ENCODE results near the gene PTGES2.

PTGES2 gene

DNA sequence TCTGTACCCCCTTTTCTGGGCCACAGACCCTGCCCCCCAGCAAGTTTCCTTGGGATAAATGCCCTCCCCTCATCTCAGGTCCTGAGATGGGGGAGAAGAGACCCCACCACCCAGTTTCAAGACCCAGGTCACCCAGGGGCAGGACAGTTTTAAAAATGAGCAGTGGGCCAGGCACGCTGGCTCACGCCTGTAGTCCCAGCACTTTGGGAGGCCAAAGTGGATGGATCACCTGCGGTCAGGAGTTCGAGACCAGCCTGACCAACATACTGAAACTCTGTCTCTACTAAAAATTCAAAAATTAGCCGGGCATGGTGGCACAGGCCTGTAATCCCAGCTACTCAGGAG is 6.1 kb downstream of the PTGES2 start:
- H3K9me2 ChIP-seq (replicated peaks; ENCODE audit: insufficient read depth, low read length) = no peaks in the 10 kb centered on the region
- H3K9me3 ChIP-seq (replicated peaks; ENCODE audit: insufficient read depth, low read length) = no peaks in the 10 kb centered on the region
- TF ChIP-seq EZH2phosphoT487 (IDR thresholded peaks at IDR 0.05; ENCODE audit: low read length) = no peak
- no peak for TF ChIP-seq EZH2 (optimal IDR thresholded peaks at IDR 0.05; ENCODE audit: low read depth, low read length)
- TF ChIP-seq CTCF (IDR thresholded peaks at IDR 0.05; ENCODE audit: low read length) = no peak
- no peak overlapping the region for H3K27ac ChIP-seq (ENCODE audit: low read length)
- no peak for DNase-seq
- H3K4me1 ChIP-seq (ENCODE audit: low read length) = no peaks in the 10 kb centered on the region
- no peak overlapping the region for H3K4me3 ChIP-seq (ENCODE audit: low read length)
- no peak overlapping the region for H3K9ac ChIP-seq (ENCODE audit: low read length)
- no peaks in the 10 kb centered on the region for H4K20me1 ChIP-seq (ENCODE audit: insufficient read depth, low read length)
- peaks cover 22% of the 10 kb centered on the region for H3K79me2 ChIP-seq (ENCODE audit: low read length)
- H3K27me3 ChIP-seq (replicated peaks; ENCODE audit: insufficient read depth, low read length) = no peaks in the 10 kb centered on the region
- H2AFZ ChIP-seq (ENCODE audit: low read length) = no peak overlapping the region
- H3F3A ChIP-seq (ENCODE audit: insufficient read depth, low read length) = 0 out of 2 replicates have a peak, but pooled peaks cover 3% of the 10 kb centered on the region
- no peaks in the 10 kb centered on the region for H3K36me3 ChIP-seq (replicated peaks; ENCODE audit: insufficient read depth, low read length)
- H3K4me2 ChIP-seq (ENCODE audit: low read depth, low read length) = no peak overlapping the region

DNA sequence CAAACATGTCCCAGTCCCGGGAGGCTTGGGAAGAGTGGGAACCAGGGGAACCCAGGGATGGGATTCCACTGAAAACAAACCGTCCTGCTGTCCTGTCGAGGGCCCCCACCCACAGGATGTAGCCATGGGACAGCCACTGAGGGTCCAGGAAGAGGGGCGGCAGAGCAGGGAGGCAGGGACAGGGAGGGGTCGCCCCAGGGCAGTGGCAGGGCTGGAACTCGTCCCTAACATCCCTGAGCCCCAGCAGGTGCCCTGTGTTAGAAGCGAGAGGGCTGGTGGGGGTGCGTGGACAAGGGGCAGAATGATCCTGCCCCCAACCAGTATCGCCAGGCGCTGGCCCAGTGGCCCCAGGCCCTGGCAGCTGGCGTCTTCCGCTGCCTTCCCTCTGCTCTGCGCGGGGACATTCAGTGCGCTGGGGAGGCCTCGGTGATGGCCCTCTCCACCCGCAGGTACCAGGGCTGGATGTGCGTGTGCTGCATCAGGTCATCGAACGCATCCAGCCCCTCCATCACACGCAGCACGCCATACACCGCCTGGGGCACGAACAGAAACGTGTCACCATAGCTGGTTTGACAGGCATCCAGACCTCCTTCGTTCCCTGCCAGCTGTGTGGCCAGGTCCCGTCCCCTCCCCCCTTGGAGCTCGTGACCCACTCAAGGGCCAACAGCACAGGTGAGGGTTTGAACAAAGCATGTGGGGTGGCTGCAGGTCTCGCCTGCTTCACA is 6.6 kb downstream of the PTGES2 start:
- H3F3A ChIP-seq (ENCODE audit: insufficient read depth, low read length) = no peaks in the 10 kb centered on the region
- no peak overlapping the region for H3K4me3 ChIP-seq (ENCODE audit: low read length)
- peaks cover 17% of the 10 kb centered on the region for H3K79me2 ChIP-seq (ENCODE audit: low read length)
- no peaks in the 10 kb centered on the region for H4K20me1 ChIP-seq (ENCODE audit: insufficient read depth, low read length)
- no peaks in the 10 kb centered on the region for H3K9me3 ChIP-seq (replicated peaks; ENCODE audit: insufficient read depth, low read length)
- TF ChIP-seq EZH2 (optimal IDR thresholded peaks at IDR 0.05; ENCODE audit: low read depth, low read length) = no peak
- no peaks in the 10 kb centered on the region for H3K9me2 ChIP-seq (replicated peaks; ENCODE audit: insufficient read depth, low read length)
- no peak overlapping the region for H3K27ac ChIP-seq (ENCODE audit: low read length)
- no peak overlapping the region for H2AFZ ChIP-seq (ENCODE audit: low read length)
- no peaks in the 10 kb centered on the region for H3K4me1 ChIP-seq (ENCODE audit: low read length)
- H3K4me2 ChIP-seq (ENCODE audit: low read depth, low read length) = no peak overlapping the region
- H3K27me3 ChIP-seq (replicated peaks; ENCODE audit: insufficient read depth, low read length) = no peaks in the 10 kb centered on the region
- no peak for DNase-seq
- H3K36me3 ChIP-seq (replicated peaks; ENCODE audit: insufficient read depth, low read length) = no peaks in the 10 kb centered on the region
- H3K9ac ChIP-seq (ENCODE audit: low read length) = no peak overlapping the region

DNA sequence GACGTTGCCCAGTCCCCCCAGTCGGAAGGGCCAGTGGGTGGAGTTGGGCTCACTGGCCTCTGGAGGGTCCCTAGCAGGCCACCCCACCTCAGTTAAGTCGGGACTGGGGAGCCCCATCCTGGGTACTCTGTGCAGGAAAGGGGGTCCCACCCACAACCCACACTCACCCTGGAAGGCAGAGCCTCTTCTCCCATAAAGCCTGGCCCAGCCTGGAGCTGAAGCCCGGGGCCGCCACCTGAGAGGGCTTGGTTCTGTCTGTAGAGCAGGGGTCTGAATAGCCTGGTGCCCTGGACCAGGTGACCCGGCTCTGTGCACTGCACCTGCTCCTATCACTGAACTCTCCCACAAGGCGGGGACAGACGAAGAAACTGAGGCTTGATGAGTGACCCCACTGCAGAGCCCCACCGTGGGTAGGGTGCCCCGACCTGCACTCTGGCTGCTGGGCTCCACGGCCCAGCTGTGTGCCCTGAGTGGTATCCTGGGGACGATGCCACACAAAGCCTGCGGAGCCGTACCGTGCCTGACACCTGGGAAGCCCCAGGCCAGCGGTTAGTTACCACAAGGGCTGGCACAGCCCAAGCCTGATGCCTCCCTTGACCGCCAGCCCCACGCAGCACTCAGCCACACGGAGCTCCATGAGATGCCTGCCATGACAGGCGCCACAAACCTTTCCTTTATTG is 7.3 kb downstream of the PTGES2 start:
- Histone ChIP-seq H3K9ac (ENCODE audit: low read length) (no peak overlapping the region), H3K79me2 (ENCODE audit: low read length) (peaks cover 10% of the 10 kb centered on the region), H4K20me1 (ENCODE audit: insufficient read depth, low read length) (no peaks in the 10 kb centered on the region), H3K9me2 (replicated peaks; ENCODE audit: insufficient read depth, low read length) (no peaks in the 10 kb centered on the region), H3K27ac (ENCODE audit: low read length) (no peak overlapping the region), H3K4me2 (ENCODE audit: low read depth, low read length) (no peak overlapping the region), H3K27me3 (replicated peaks; ENCODE audit: insufficient read depth, low read length) (no peaks in the 10 kb centered on the region), H3K4me1 (ENCODE audit: low read length) (no peaks in the 10 kb centered on the region), H2AFZ (ENCODE audit: low read length) (no peak overlapping the region), H3K36me3 (replicated peaks; ENCODE audit: insufficient read depth, low read length) (no peaks in the 10 kb centered on the region), H3K4me3 (ENCODE audit: low read length) (no peak overlapping the region), H3K9me3 (replicated peaks; ENCODE audit: insufficient read depth, low read length) (no peaks in the 10 kb centered on the region), H3F3A (ENCODE audit: insufficient read depth, low read length) (no peaks in the 10 kb centered on the region)
- no peak for DNase-seq
- TF ChIP-seq CTCF (IDR thresholded peaks at IDR 0.05; ENCODE audit: low read length) (no peak), EZH2 (optimal IDR thresholded peaks at IDR 0.05; ENCODE audit: low read depth, low read length) (no peak), EZH2phosphoT487 (IDR thresholded peaks at IDR 0.05; ENCODE audit: low read length) (no peak)

Data from MM.1S (cell line).